Measurements from ENCODE around the gene NFATC2. TPM values are rescaled to one million over a fixed set of nuclear protein-coding genes. Genes with fewer than 3 reads are reported as not detected.

Gene NFATC2
- total and polyA plus RNA-seq, 2 experiments from 2014 or later: 4.9 to 8.3 TPM

- WGBS (ENCODE audit: low lambda C conversion rate, missing lambda C conversion rate): 88% methylated on average over 3 of the region's 3 CpGs
Measured at GRCh38 chr20:51359401-51359800, 183.1 kb downstream of the NFATC2 start.

GRCh38 chr20:51358032-51358724 lies 184.3 kb downstream of the NFATC2 start:
- TF ChIP-seq CTCF (IDR thresholded peaks at IDR 0.05; ENCODE audit: poor library complexity) (no peak), EZH2 (IDR thresholded peaks at IDR 0.05; ENCODE audit: borderline replicate concordance) (no peak), EZH2phosphoT487 (IDR thresholded peaks at IDR 0.05; ENCODE audit: low read depth, severe bottlenecking, unreplicated experiment) (no peak)

More at GRCh38 chr20:51359401-51359800, 183.1 kb downstream of the NFATC2 start:
- Histone ChIP-seq H3K4me2 (no peak overlapping the region), H3K4me1 (ENCODE audit: insufficient read depth) (no peaks in the 10 kb centered on the region), H4K20me1 (ENCODE audit: insufficient read depth, poor library complexity, severe bottlenecking) (no peaks in the 10 kb centered on the region), H3K27ac (no peak overlapping the region), H3K9me3 (ENCODE audit: low read depth) (peaks cover 3% of the 10 kb centered on the region), H2AFZ (no peak overlapping the region), H3K36me3 (replicated peaks; ENCODE audit: insufficient read depth, low read depth) (no peaks in the 10 kb centered on the region), H3K27me3 (no peaks in the 10 kb centered on the region), H3K9me2 (replicated peaks; ENCODE audit: insufficient read depth) (no peaks in the 10 kb centered on the region), H3K79me2 (no peaks in the 10 kb centered on the region), H3K4me3 (no peak overlapping the region)
- DNase-seq (ENCODE audit: low spot score): no peak
- no peak for TF ChIP-seq CTCF (IDR thresholded peaks at IDR 0.05; ENCODE audit: poor library complexity)
- TF ChIP-seq EZH2phosphoT487 (IDR thresholded peaks at IDR 0.05; ENCODE audit: low read depth, severe bottlenecking, unreplicated experiment): no peak
- no peak for TF ChIP-seq EZH2 (IDR thresholded peaks at IDR 0.05; ENCODE audit: borderline replicate concordance)

GRCh38 chr20:51357543-51357942 lies 185.0 kb downstream of the NFATC2 start:
- no peaks in the 10 kb centered on the region for H3K9me3 ChIP-seq (ENCODE audit: low read depth)
- TF ChIP-seq EZH2phosphoT487 (IDR thresholded peaks at IDR 0.05; ENCODE audit: low read depth, severe bottlenecking, unreplicated experiment): no peak
- no peak for TF ChIP-seq EZH2 (IDR thresholded peaks at IDR 0.05; ENCODE audit: borderline replicate concordance)
- TF ChIP-seq CTCF (IDR thresholded peaks at IDR 0.05; ENCODE audit: poor library complexity): no peak
- H2AFZ ChIP-seq: no peak overlapping the region
- H3K4me3 ChIP-seq: no peak overlapping the region
- no peaks in the 10 kb centered on the region for H4K20me1 ChIP-seq (ENCODE audit: insufficient read depth, poor library complexity, severe bottlenecking)
- no peak overlapping the region for H3K4me2 ChIP-seq
- 88% methylated on average over 1 of the region's 1 CpG for WGBS (ENCODE audit: low lambda C conversion rate, missing lambda C conversion rate)
- no peaks in the 10 kb centered on the region for H3K36me3 ChIP-seq (replicated peaks; ENCODE audit: insufficient read depth, low read depth)
- H3K9me2 ChIP-seq (replicated peaks; ENCODE audit: insufficient read depth): no peaks in the 10 kb centered on the region
- no peak overlapping the region for H3K27ac ChIP-seq
- DNase-seq (ENCODE audit: low spot score): no peak
- H3K4me1 ChIP-seq (ENCODE audit: insufficient read depth): no peaks in the 10 kb centered on the region
- no peaks in the 10 kb centered on the region for H3K79me2 ChIP-seq
- H3K27me3 ChIP-seq: no peaks in the 10 kb centered on the region

More at GRCh38 chr20:51358032-51358724, 184.3 kb downstream of the NFATC2 start:
- no peak overlapping the region for H2AFZ ChIP-seq
- H3K9me2 ChIP-seq (replicated peaks; ENCODE audit: insufficient read depth): no peaks in the 10 kb centered on the region
- no peaks in the 10 kb centered on the region for H3K9me3 ChIP-seq (ENCODE audit: low read depth)
- no peaks in the 10 kb centered on the region for H4K20me1 ChIP-seq (ENCODE audit: insufficient read depth, poor library complexity, severe bottlenecking)
- H3K36me3 ChIP-seq (replicated peaks; ENCODE audit: insufficient read depth, low read depth): no peaks in the 10 kb centered on the region
- 89% methylated on average over 3 of the region's 3 CpGs for WGBS (ENCODE audit: low lambda C conversion rate, missing lambda C conversion rate)
- H3K27me3 ChIP-seq: no peaks in the 10 kb centered on the region
- H3K4me3 ChIP-seq: no peak overlapping the region
- no peaks in the 10 kb centered on the region for H3K79me2 ChIP-seq
- DNase-seq (ENCODE audit: low spot score): no peak
- no peaks in the 10 kb centered on the region for H3K4me1 ChIP-seq (ENCODE audit: insufficient read depth)
- H3K4me2 ChIP-seq: no peak overlapping the region
- H3K27ac ChIP-seq: no peak overlapping the region
